RWPE1 (cell line): Measurements from ENCODE around the gene ETV1.

ENCODE experiments used
- CTCF ChIA-PET: fragments of 350-600 bp; sonication (Branson Sonifier 250); formaldehyde crosslinking; extraction: SDS; loops from one replicate; lab custom pipeline; 2021; lab: Yijun Ruan, JAX
- POLR2A ChIA-PET: fragments of 400-600 bp; formaldehyde crosslinking; extraction: SDS; loops from one replicate; lab custom pipeline; 2020; ENCODE audit warnings: antibody characterized with exemption; ENCODE audit not compliant: low non-redundant PET; lab: Yijun Ruan, JAX
- DNase-seq: peaks from one replicate; pipeline ENCODE4 v3.0.0; 2012; ENCODE audit warnings: low spot score
- H3K27ac ChIP-seq: fragments of 450-650 bp; 2 replicates; pipeline ENCODE4 v1.5.1; 2017
- CTCF ChIP-seq: fragments of 450-650 bp; conservative IDR thresholded peaks from 2 replicates; pipeline ENCODE4 v1.5.1; 2017; ENCODE audit warnings: low read depth, mild to moderate bottlenecking

The ETV1 gene

GRCh38 chr7:13998866-13999265 is 9.4 kb upstream of the ETV1 start:
- TF ChIP-seq CTCF: no peak
- ChIA-PET POLR2A (no interaction called here), CTCF (interaction anchor here (0.6 kb wide), 1 partner anchor 111 kb away, joined by 7 read pairs; no protein-coding TSS in a partner anchor)
- no peak overlapping the region for H3K27ac ChIP-seq
- DNase-seq: no peak

- TF ChIP-seq CTCF: no peak
- CTCF ChIA-PET: interaction anchor here (0.6 kb wide), 3 partner anchors 24 to 118 kb away, joined by 3 to 4 read pairs (median 3); no protein-coding TSS in a partner anchor
- no peak overlapping the region for H3K27ac ChIP-seq
- POLR2A ChIA-PET: no interaction called here
- DNase-seq: no peak
These were observed 3.1 kb upstream of the ETV1 start for GRCh38 chr7:13992596-13992964.

GRCh38 chr7:13991791-13992595 is 2.5 kb upstream of the ETV1 start:
- TF ChIP-seq CTCF: no peak
- POLR2A ChIA-PET: no interaction called here
- peak overlapping the region; percentile 92; the same call in 1 of the 2 replicates for H3K27ac ChIP-seq
- CTCF ChIA-PET: interaction anchor here (0.6 kb wide), 3 partner anchors 23 to 1845 kb away, joined by 3 to 4 read pairs (median 4); no protein-coding TSS in a partner anchor
- peak; percentile 2 for DNase-seq

GRCh38 chr7:13990984-13991790 is 1.7 kb upstream of the ETV1 start:
- ChIA-PET POLR2A (no interaction called here), CTCF (interaction anchor here (0.6 kb wide), 2 partner anchors 467 to 1846 kb away, joined by 3 to 4 read pairs; no protein-coding TSS in a partner anchor)
- H3K27ac ChIP-seq: peak overlapping the region; percentile 92
- DNase-seq: peak; percentile 98
- TF ChIP-seq CTCF: no peak

GRCh38 chr7:13990319-13990983 is 985 bp upstream of the ETV1 start:
- ChIA-PET POLR2A (no interaction called here), CTCF (no interaction called here)
- peak; percentile 18 for DNase-seq
- peak overlapping the region; percentile 92 for H3K27ac ChIP-seq
- TF ChIP-seq CTCF: no peak

- ChIA-PET POLR2A (no interaction called here), CTCF (no interaction called here)
- peak overlapping the region; percentile 92 for H3K27ac ChIP-seq
- DNase-seq: peak; percentile 14
- TF ChIP-seq CTCF: no peak
These were observed 461 bp upstream of the ETV1 start for GRCh38 chr7:13989949-13990305.
